ENCODE results near the gene POU2F1. TPM values are rescaled to one million over a fixed set of nuclear protein-coding genes. Genes with fewer than 3 reads are reported as not detected.

The POU2F1 gene
- total RNA-seq, 2 donors from 2014 or later, result 6.2 to 13.5 TPM

DNA sequence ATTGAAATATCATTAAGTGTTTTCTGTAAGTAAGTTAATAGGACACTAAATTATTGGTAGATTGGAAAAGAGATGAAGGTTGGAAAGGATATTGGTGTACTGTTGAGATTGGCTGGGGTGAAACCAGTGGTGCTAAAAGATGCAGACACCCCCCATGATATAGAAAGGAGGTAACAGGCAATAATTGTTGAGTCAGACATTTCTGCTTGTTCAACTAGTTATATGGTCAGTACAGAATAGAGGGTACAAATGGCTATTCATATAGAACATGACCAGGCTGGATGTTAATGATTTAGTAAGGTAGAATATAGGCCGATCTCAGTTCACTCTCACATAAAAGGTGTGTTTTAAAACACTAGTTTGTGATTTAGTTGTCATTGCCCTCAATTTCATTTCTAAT lies 104.5 kb downstream of the POU2F1 start:
- no peaks in the 10 kb centered on the region for H3K27me3 ChIP-seq
- no peaks in the 10 kb centered on the region for H3K4me1 ChIP-seq
- no peaks in the 10 kb centered on the region for H3K36me3 ChIP-seq (replicated peaks in 1 of 2; ENCODE audit: insufficient read depth in 1 of 2, low read depth in 2 of 2)
- H3K9me3 ChIP-seq, result peaks cover 0 to 23% (median 0%) of the 10 kb centered on the region in 3 donors
- H3K4me3 ChIP-seq, result no peak overlapping the region
- DNase-seq (no peak), ATAC-seq (no peak)
- H3K27ac ChIP-seq, result no peak overlapping the region
- TF ChIP-seq POLR2A (IDR thresholded peaks at IDR 0.05), result no peak
- no peak for TF ChIP-seq CTCF (IDR thresholded peaks at IDR 0.05)
- intact Hi-C loops (cut with DNase I), result no loop called here
- 93 to 96% methylated on average over 1 of the region's 1 CpG for WGBS, 2 donors

DNA sequence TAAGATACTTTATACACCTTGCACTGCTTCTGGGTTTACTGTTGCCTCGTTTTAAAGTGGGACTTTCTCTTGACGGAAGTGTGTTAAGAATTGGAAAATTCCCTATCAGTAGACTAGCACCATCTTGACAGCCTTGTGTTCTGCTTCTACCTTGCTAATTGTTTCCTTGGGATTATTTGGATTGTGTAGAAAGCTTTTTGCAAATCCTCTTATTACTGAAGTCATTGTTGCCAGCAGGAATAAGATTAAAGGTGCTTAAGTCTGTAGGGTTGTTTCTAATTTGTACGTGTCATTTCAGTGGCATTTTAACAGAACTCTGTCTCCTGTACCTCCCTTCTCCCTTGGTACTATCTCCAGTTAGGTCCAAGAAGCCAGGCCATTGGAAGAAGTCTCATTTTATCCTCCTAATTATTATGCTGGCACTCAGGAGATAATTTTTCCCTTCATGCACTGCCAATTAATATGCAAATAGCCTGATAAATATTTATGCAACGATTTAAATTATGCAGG lies 107.7 kb downstream of the POU2F1 start:
- no peaks in the 10 kb centered on the region for H3K36me3 ChIP-seq (replicated peaks in 1 of 2; ENCODE audit: insufficient read depth in 1 of 2, low read depth in 2 of 2)
- no peak overlapping the region for H3K4me3 ChIP-seq
- WGBS, 2 donors, result 58 to 65% methylated on average over 4 of the region's 4 CpGs
- H3K4me1 ChIP-seq, result no peaks in the 10 kb centered on the region
- no peak for TF ChIP-seq CTCF (IDR thresholded peaks at IDR 0.05)
- TF ChIP-seq POLR2A (IDR thresholded peaks at IDR 0.05), result no peak
- H3K27me3 ChIP-seq, result no peaks in the 10 kb centered on the region
- DNase-seq, result no peak
- H3K9me3 ChIP-seq, result peaks cover 0 to under 1% (median 0%) of the 10 kb centered on the region in 3 donors
- intact Hi-C loops (cut with DNase I), result no loop called here
- no peak overlapping the region for H3K27ac ChIP-seq
- no peak for ATAC-seq

DNA sequence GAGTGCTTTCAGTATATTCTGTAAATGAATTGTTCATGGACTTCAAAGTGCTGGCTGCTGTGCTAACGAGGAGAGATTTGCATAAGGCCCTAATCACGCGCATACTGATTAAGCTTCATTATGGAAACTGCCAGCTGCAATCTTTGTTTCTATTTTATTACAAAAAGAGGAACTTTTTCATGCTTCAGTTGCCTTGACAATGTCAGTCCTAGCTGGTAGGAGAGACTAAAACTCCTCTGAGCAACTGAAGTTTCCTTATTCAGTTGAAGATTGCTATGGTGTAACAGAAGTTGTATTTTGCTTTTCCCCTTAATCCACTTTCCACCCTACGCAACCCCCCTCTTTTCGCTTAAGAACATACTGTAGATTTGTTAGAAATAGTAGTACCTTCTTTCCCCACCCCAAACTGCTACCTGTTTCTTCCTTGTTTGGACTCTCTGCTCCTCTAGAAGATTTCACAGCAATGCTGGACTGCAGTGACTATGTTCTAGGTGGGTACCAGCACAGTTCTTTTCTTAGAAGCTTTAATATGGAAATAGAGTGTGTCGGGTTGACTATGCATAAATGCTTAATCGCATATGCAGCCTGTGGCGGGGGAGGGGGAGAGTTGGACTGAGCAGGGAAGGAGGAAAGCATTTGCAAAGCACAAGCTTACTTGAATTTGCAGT lies 108.3 kb downstream of the POU2F1 start:
- H3K27ac ChIP-seq, result no peak overlapping the region
- intact Hi-C loops (cut with DNase I), result no loop called here
- WGBS, 2 donors, result 80 to 89% methylated on average over 8 of the region's 8 CpGs
- TF ChIP-seq CTCF (IDR thresholded peaks at IDR 0.05) (no peak), POLR2A (IDR thresholded peaks at IDR 0.05) (no peak)
- H3K36me3 ChIP-seq (replicated peaks in 1 of 2; ENCODE audit: insufficient read depth in 1 of 2, low read depth in 2 of 2), result no peaks in the 10 kb centered on the region
- no peaks in the 10 kb centered on the region for H3K4me1 ChIP-seq
- no peaks in the 10 kb centered on the region for H3K9me3 ChIP-seq
- no peak for DNase-seq
- no peak for ATAC-seq
- H3K4me3 ChIP-seq, result no peak overlapping the region
- no peaks in the 10 kb centered on the region for H3K27me3 ChIP-seq

DNA sequence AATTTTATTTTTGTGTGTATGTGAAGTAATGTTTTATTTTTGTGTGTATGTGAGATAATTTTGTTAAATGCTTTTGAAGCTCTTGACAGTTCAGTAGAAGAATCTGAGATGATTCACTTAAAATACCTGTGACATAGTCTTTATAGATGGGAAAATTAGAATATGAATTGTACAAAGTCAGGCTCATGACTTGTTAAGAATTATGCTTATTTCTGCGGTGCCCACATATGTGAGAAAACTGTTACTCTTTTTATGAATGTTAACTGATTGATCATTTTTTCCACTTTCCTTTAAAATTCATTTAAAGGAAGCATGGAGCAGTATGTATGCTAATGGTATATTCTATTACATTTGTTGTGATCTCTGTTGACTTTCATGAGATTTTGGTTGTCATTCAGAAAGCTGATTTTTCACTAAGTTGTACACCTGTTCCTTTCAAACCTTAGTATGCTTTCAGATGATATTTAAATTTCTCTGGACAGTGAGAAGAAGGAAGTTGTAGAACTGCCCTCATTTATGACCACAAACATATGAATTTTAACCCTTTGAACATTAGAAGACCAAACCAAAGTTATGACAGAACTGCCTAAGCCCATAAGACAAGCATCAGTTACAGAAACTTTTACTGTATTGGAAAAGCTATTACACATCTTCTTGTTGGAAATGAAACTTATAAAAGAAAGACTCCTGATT lies 110.1 kb downstream of the POU2F1 start:
- Histone ChIP-seq H3K9me3 (no peaks in the 10 kb centered on the region), H3K4me1 (no peaks in the 10 kb centered on the region), H3K4me3 (no peak overlapping the region), H3K27ac (no peak overlapping the region), H3K27me3 (no peaks in the 10 kb centered on the region), H3K36me3 (replicated peaks in 1 of 2; ENCODE audit: insufficient read depth in 1 of 2, low read depth in 2 of 2) (no peaks in the 10 kb centered on the region)
- 75 to 100% methylated on average over 1 of the region's 1 CpG for WGBS, 2 donors
- no peak for TF ChIP-seq POLR2A (IDR thresholded peaks at IDR 0.05)
- TF ChIP-seq CTCF (IDR thresholded peaks at IDR 0.05), result no peak
- intact Hi-C loops (cut with DNase I), result no loop called here
- ATAC-seq, result no peak
- DNase-seq, result no peak

Data from body of pancreas (tissue), 4 donors.